Inflammatory macrophage treated with lipopolysaccharide for 1 hour (primary cell): ENCODE data around the gene PPP1R14B.
A peak's percentile ranks its signal among the peaks of the same experiment; 100 is the strongest.
"Not testable (repeated sequence)": the region's sequence is repeated elsewhere in the genome, so short reads cannot be mapped to it uniquely, and the experiment has no call there.

Experiments
- DNase-seq, 2 donors: peaks; one replicate each; pipeline ENCODE4 v3.0.0-alpha.2; 2020 to 2022

The PPP1R14B gene

GRCh38 chr11:64260147-64260708 lies 13.5 kb upstream of the PPP1R14B start:
- DNase-seq: no peak

- DNase-seq: peak; percentile 27 to 78
Observed at GRCh38 chr11:64259533-64260067, 12.9 kb upstream of the PPP1R14B start.

- DNase-seq: no peak
Observed at GRCh38 chr11:64258946-64259532, 12.3 kb upstream of the PPP1R14B start.

- no peak for DNase-seq
Observed at GRCh38 chr11:64258356-64258755, 11.6 kb upstream of the PPP1R14B start.

- no peak for DNase-seq
Observed at GRCh38 chr11:64256300-64256699, 9.6 kb upstream of the PPP1R14B start.

GRCh38 chr11:64255135-64256128 lies 8.7 kb upstream of the PPP1R14B start:
- DNase-seq: no peak

- DNase-seq: no peak
Observed at GRCh38 chr11:64254326-64254725, 7.6 kb upstream of the PPP1R14B start.

GRCh38 chr11:64253481-64253880 lies 6.7 kb upstream of the PPP1R14B start:
- no peak for DNase-seq

- no peak for DNase-seq
Observed at GRCh38 chr11:64253043-64253442, 6.3 kb upstream of the PPP1R14B start.

- DNase-seq: peak in 1 of 2 donors; percentile 42
Observed at GRCh38 chr11:64252003-64252872, 5.5 kb upstream of the PPP1R14B start.

GRCh38 chr11:64251753-64252002 lies 4.9 kb upstream of the PPP1R14B start:
- no peak for DNase-seq

GRCh38 chr11:64251016-64251752 lies 4.4 kb upstream of the PPP1R14B start, which contains the start of gene PLCB3:
TSS of gene PLCB3 (plus strand) at chr11:64251530. CDS start at chr11:64251650, 120 bp downstream.
- peak; percentile 39 to 77 for DNase-seq

- no peak for DNase-seq
Observed at GRCh38 chr11:64250415-64251015, 3.8 kb upstream of the PPP1R14B start.

GRCh38 chr11:64249563-64250414 lies 3.0 kb upstream of the PPP1R14B start:
- no peak for DNase-seq

GRCh38 chr11:64249038-64249437 lies 2.3 kb upstream of the PPP1R14B start:
- no peak for DNase-seq

GRCh38 chr11:64248578-64248977 lies 1.8 kb upstream of the PPP1R14B start:
- no peak for DNase-seq

GRCh38 chr11:64247729-64248531 lies 1.2 kb upstream of the PPP1R14B start:
- no peak for DNase-seq

GRCh38 chr11:64246621-64246870 lies 197 bp downstream of the PPP1R14B start:
- DNase-seq: not testable (repeated sequence)

GRCh38 chr11:64245797-64246620 lies 734 bp downstream of the PPP1R14B start:
- DNase-seq: peak; percentile 56 to 70
